ENCODE measurements around the gene PARG.
"Not testable (repeated sequence)": the region's sequence is repeated elsewhere in the genome, so short reads cannot be mapped to it uniquely, and the experiment has no call there.

The PARG gene

DNA sequence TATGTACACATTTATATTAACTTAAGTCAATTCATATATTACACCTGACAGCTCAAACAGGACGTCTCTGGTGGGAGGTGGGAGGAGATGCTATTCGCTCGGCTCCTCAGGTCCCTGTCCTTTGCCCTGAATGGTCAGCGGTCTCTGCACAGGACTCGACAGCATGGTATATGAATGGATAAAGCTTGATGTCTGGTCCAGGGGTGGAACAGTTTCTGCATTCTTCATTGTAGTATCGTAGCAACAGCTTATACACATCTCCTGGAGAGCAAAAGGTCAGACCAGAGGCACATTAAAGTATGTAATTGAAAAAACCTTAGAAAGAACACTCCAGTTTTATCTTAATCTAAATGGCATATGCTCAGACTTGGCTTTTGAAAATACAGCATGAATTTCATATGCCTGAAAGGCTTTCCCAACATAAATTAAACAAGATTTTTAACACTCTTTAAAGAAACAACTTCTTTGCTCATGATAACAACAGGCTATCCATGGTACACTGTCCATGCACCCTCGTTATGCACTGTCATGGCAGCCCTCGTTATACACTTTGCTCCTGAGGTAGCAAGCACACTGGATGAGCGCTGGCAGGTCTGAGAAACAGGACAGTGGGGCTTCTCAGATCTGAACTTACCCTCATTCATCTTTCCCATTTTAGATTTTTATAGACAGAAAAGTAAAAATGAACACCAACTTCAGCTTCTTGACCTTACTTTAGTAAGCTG lies 122.4 kb downstream of the PARG start:
- DNase-seq, result no peak

DNA sequence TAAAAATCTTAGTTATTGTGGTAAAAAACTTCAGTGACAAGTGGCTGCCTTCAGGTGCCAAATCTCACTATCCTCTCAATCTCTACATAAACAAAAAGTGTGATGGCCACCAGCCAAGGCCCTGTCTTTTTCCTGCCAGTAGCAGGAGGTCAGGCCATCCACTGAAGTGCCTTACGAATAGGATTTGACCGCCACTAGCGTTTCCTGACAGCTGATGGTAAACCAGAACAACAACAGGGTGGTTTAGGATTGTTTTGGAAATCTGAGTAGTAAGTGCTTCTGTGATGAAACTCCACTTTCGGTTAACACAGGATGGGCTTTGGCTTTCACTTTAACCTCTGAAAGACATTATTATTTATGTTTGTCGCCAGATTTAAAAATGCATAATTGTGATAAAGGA lies 124.0 kb downstream of the PARG start:
- no peak for DNase-seq

DNA sequence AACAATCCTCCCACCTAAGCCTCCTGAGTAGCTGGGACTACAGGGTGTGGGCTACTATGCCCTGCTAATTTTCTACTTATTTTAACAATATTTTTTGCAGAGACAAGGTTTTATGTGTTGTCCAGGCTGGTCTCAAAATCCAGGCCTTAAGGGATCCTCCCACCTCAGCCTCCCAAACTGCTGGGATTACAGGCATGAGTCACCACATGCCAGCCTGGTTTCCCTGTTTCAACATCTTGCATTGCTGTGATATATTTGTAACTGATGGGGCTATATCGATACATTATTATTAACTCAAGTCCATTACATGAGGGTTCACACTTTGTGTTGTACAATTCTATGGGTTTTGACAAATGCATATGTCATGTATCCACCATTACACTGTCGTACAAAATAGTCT lies 137.8 kb downstream of the PARG start:
- no peak for DNase-seq

DNA sequence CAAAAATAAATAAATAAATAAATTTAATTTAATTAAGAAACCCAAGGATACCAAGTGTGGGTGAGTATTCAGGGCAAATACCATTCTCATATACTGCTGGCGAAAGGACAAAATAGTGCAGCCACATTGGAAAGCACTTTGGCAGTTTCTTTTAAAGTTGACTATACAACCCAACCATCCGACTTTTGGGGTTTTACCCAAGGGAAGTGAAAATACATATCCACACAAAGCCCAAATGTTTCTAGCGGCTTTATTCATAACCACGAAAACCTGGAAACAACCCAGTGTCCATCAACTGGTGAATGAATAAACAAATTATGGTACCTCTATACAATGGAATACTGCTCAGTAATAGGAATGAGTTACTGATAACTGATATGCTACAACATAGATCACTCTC lies 143.6 kb downstream of the PARG start:
- no peak for DNase-seq

DNA sequence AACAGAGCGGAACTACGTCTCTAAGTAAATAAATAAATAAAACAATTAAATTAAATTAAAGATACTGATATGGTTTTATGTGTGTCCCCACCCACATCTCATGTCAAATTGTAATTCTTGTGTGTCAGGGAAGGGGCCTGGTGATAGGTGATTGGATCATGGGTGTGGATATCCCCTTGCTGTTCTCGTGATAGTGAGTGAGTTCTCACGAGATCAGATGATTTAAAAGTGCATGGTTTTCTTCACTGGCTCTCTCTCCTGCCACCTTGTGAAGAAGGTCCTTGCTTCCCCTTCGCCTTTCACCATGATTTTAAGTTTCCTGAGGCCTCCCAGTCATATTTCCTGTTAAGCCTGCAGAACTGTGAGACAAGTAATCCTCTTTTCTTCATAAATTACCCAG lies 150.7 kb downstream of the PARG start:
- no peak for DNase-seq

DNA sequence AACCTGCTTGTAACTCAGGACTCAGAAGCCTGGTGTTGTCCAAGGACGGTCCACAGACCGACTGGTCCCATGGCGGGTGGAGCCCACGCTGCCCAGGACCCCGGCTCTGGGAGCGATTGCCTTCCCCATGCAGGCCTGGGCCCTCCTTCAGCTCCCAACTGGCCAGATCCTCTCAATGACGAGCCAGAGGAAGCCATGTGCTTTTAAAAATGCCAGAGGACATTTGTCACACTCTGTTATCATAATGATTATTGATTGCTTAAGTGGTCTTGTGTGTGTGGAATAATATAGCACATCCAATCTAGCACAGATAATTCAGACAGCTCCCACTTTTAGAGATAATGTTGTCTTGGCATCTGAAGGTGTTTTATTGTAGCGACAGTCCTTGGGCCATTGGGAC lies 157.1 kb downstream of the PARG start:
- DNase-seq, result no peak

DNA sequence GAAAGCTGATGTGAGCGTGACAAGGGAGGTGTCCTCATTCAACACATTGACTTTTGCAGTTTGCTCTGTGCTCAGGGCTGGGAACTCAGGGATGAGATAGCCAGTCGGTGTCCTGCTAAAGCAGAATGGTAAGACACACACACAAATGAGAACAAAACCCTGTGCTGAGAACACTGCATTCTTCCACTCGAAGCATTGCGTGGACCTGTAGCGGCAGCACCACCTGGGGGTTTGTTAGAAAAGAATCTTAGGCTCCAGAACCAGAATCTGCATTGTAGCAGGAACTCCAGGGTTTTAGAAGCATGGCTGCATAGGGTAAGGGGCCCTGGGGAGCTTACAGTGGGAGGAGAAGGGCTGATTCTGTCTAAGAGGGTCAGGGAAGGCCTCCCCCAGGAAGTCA lies 158.2 kb downstream of the PARG start:
- DNase-seq, result no peak

DNA sequence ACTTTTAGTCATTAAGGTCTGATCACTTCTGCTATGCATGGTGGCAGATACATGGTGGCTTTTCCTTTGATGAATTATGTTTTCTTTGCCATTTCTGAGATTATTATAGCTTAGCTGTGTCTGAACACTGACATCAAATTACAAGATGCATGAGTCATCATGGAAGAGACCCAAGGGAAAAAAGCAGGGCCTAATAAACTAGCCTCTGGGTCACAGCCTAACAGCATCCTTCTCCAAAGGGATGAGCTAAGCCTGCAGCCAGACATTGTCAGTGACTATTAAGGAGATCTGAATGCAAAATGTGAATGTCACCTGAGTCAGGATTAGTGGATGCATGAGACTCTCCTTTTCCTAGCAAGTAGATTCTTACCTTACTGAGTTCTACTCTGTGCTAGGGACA lies 160.6 kb downstream of the PARG start:
- DNase-seq, result no peak

DNA sequence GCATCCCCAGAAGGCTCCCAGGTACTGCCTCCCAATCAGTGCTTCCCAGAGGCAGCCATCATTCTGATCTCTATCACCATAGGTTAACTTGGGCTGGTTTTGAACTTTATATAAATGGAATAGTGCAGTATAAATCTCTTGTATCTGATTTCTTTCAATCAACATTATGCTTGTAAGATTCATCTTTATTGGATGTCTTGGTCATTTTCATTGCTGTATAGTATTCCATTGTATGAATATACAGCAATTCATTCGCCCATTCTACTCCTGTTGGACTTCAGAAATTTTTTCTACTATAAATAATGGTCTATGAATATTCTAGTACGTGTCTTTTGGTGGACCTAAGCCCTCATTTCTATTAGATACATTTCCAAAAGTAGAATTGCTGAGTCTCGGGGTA lies 163.6 kb downstream of the PARG start:
- no peak for DNase-seq

DNA sequence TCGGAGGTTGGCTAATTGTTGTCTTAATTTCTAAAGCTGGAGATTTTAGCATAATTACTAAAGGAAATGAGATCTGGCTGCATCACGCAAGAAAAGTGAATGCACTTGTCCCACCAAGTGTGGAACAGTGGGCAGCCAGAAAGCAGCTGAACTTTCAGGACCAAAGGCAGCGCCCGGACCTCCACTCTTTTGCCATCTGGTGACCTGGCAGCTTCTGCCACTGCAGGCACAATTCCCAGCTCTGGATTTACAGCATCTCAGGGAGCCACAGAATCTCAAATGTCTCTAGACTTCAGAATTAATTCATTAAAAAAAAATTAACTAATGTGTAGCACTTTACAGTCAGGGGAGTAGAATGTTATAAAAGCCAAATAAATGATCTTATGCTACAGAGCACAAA lies 165.0 kb downstream of the PARG start:
- no peak for DNase-seq

DNA sequence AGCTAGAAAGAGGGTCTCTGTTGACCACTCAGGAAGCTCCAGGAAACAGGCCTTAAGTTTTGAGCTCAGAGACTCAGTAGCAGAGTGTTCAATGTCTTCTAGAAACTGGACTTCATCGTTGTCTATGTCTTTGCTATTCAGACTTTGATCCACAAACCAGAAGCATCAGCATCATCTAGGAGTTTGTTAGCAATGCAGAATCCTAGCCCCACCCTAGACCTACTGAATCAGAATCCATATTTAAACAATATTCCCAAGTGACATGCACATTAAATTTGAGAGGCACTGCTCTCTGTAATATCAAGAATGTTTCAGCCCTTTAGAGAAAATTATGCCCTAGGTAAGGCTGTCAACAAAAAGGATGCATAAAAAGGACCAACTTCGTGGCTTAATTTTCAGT lies 166.8 kb downstream of the PARG start:
- no peak for DNase-seq

DNA sequence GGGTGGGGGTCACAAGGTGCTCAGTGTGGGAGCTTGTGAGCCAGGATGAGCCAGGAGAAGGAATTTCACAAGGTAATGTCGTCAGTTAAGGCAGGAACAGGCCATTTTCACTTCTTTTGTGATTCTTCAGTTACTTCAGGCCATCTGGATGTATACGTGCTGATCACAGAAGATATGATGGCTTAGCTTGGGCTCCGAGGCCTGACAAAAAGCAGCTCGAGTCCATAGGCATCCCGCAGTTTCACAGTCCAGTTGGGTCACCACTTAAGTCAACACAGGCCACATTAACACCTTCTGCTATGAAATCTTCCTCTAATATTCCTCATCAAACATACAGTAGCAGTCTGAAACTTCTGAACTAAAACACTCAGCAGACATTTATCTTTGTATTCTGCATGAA lies 168.9 kb downstream of the PARG start:
- not testable (repeated sequence) for DNase-seq

DNA sequence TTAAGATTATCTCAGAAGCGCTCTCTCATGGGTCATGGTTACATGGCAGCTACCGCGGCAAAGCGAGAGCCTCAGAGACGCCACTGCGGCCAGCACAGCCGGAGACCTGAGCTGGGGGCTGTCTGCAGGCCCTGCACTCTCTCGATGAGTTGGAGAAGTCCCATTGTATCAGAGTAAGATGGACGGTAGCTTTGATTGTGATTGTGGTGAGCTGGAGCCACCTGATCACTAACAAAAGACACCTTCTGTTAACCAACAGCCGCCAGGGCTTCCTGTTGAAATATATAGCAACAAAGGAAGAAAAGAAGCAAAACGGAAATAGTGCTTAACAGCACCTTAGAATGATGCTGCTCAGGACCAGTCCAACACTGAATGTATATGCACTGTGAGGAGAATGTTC lies 170.8 kb downstream of the PARG start:
- DNase-seq, result not testable (repeated sequence)

DNA sequence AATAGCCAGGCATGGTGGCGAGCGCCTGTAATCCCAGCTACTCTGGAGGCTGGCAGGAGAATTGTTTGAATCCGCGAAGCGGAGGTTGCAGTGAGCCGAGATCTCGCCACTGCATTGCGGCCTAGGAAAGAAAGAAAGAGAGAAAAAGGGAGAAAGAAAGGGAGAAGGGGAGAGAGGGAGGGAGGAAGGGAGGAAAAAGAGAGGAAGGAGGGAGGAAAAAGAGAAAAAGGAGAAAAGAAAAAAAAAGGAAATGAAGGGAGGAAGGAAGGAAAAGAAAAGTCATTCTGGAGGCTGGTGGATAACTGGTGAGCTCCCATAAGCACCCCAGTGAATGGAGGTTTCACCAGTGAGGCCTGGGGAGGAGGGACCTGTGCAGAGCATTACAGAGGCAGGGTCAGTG lies 172.1 kb downstream of the PARG start:
- no peak for DNase-seq

DNA sequence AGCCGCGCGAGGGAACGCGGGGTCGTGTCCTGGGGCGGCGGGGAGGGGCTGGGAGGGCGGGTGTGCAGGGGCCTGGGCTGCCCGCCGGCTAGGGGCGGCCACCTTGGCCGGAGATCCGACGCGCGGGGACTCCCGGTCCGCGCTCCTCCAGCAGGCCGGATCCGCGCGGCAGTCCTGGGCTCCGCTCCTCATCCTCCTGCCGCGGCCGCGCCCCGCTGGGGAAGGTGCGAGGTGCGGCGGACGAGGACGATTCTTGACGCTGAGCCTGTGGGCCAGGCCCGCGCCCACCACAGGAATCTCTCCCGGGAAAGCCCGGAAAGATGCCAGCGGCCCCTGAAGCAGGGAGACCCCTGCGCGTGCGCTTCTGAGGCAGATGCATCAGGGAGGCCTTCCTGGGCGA lies 173.1 kb downstream of the PARG start:
- DNase-seq, result no peak

DNA sequence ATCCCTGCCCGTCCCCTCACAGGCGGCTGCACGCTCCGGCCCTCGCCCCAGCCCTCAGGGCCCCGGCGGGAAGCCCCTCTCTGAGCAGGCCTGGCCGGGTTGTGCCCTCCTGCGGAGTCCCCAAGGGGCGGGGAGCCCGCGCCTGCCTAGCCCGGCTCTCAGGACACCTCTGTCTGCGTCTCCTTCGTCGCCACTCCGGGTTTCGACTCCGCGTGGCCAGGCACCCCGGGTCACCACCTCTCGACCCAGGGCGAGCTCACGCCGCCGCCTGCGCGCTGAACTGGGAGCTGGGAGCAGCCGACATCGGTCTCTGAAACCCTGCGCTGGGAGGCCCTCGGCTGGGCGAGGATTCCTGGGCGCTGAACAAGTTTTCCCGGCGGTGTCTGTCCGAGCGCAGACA lies 173.5 kb downstream of the PARG start:
- no peak for DNase-seq
